ENCODE measurements around the gene WDR1. TPM values are rescaled to one million over a fixed set of nuclear protein-coding genes. Genes with fewer than 3 reads are reported as not detected.
A peak's percentile ranks its signal among the peaks of the same experiment; 100 is the strongest.

Gene WDR1
- total and polyA plus RNA-seq, 2 of the 13 experiments (the other 11 are each of a cell fraction or from before 2014, with no cell fraction given), result 106 to 198 TPM

DNA sequence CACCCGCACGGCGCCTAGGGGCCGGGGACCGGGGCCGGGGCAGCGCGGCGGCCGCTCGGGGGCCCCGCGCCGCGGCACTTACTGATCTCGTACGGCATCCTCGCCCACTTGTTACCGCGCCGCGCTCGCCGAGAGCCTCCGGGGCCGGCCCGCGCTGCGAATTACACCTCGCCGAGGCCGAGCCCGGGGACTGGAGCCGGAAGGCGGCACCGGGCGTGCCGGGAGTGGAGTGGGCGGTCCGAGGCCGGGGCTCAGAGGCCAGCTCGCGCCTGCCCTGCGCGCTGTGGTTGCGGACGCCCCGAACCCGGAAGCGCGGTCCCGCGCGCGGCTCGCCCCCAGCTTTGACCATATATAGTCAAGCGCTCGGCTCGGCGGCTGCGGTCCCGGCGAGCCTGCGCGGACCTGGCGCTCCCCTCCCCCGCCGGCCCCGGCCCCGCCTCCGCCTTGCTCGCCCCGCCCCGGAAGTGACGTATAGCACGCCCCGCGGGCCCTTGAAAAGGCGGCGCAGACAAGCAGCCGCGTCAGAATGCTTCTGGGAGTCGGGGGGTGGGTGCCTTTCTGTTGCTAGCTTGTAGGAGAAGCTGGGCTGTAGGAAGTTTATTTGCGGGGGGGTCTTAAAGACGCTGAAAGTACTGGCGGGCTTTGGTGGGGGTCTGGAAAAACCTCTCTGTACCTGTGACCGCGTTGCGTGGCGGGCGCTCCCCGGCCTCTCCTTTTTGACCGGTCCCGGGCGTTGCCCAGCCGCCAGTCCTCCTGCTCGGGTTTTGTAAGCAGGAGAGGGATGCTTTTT, at the start of gene WDR1 (continued):
- TF ChIP-seq, protein P1, sequence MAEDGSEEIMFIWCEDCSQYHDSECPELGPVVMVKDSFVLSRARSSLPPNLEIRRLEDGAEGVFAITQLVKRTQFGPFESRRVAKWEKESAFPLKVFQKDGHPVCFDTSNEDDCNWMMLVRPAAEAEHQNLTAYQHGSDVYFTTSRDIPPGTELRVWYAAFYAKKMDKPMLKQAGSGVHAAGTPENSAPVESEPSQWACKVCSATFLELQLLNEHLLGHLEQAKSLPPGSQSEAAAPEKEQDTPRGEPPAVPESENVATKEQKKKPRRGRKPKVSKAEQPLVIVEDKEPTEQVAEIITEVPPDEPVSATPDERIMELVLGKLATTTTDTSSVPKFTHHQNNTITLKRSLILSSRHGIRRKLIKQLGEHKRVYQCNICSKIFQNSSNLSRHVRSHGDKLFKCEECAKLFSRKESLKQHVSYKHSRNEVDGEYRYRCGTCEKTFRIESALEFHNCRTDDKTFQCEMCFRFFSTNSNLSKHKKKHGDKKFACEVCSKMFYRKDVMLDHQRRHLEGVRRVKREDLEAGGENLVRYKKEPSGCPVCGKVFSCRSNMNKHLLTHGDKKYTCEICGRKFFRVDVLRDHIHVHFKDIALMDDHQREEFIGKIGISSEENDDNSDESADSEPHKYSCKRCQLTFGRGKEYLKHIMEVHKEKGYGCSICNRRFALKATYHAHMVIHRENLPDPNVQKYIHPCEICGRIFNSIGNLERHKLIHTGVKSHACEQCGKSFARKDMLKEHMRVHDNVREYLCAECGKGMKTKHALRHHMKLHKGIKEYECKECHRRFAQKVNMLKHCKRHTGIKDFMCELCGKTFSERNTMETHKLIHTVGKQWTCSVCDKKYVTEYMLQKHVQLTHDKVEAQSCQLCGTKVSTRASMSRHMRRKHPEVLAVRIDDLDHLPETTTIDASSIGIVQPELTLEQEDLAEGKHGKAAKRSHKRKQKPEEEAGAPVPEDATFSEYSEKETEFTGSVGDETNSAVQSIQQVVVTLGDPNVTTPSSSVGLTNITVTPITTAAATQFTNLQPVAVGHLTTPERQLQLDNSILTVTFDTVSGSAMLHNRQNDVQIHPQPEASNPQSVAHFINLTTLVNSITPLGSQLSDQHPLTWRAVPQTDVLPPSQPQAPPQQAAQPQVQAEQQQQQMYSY (CRISPR knock-in tag; IDR thresholded peaks at IDR 0.05), result no peak
- TF ChIP-seq ERF (CRISPR knock-in tag; IDR thresholded peaks at IDR 0.05), result 0 out of 2 replicates have a peak, but pooled peaks have one; percentile 18
- peak; percentile 62 for TF ChIP-seq PHF20 (CRISPR knock-in tag; IDR thresholded peaks at IDR 0.05)
- no peak for TF ChIP-seq ZNF33B (CRISPR knock-in tag; IDR thresholded peaks at IDR 0.05)
- peak; percentile 73 for TF ChIP-seq ATF1 (CRISPR knock-in tag; IDR thresholded peaks at IDR 0.05)
- no peak for TF ChIP-seq ZNF652 (CRISPR knock-in tag; IDR thresholded peaks at IDR 0.05; ENCODE audit: borderline replicate concordance, low read depth)
- TF ChIP-seq, protein P2, sequence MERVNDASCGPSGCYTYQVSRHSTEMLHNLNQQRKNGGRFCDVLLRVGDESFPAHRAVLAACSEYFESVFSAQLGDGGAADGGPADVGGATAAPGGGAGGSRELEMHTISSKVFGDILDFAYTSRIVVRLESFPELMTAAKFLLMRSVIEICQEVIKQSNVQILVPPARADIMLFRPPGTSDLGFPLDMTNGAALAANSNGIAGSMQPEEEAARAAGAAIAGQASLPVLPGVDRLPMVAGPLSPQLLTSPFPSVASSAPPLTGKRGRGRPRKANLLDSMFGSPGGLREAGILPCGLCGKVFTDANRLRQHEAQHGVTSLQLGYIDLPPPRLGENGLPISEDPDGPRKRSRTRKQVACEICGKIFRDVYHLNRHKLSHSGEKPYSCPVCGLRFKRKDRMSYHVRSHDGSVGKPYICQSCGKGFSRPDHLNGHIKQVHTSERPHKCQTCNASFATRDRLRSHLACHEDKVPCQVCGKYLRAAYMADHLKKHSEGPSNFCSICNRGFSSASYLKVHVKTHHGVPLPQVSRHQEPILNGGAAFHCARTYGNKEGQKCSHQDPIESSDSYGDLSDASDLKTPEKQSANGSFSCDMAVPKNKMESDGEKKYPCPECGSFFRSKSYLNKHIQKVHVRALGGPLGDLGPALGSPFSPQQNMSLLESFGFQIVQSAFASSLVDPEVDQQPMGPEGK (CRISPR knock-in tag; IDR thresholded peaks at IDR 0.05), result peak; percentile 35
- TF ChIP-seq, protein P3, sequence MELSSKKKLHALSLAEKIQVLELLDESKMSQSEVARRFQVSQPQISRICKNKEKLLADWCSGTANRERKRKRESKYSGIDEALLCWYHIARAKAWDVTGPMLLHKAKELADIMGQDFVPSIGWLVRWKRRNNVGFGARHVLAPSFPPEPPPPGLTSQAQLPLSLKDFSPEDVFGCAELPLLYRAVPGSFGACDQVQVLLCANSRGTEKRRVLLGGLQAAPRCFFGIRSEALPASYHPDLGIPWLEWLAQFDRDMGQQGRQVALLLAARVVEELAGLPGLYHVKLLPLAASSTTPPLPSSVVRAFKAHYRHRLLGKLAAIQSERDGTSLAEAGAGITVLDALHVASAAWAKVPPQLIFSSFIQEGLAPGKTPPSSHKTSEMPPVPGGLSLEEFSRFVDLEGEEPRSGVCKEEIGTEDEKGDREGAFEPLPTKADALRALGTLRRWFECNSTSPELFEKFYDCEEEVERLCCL (CRISPR knock-in tag; IDR thresholded peaks at IDR 0.05; ENCODE audit: borderline replicate concordance), result no peak
- peak; percentile 30; the same call in 1 of the 2 replicates for TF ChIP-seq YEATS4 (CRISPR knock-in tag; IDR thresholded peaks at IDR 0.05; ENCODE audit: borderline replicate concordance)
- TF ChIP-seq, protein P4, sequence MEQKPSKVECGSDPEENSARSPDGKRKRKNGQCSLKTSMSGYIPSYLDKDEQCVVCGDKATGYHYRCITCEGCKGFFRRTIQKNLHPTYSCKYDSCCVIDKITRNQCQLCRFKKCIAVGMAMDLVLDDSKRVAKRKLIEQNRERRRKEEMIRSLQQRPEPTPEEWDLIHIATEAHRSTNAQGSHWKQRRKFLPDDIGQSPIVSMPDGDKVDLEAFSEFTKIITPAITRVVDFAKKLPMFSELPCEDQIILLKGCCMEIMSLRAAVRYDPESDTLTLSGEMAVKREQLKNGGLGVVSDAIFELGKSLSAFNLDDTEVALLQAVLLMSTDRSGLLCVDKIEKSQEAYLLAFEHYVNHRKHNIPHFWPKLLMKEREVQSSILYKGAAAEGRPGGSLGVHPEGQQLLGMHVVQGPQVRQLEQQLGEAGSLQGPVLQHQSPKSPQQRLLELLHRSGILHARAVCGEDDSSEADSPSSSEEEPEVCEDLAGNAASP (CRISPR knock-in tag; IDR thresholded peaks at IDR 0.05; ENCODE audit: borderline replicate concordance), result no peak
- TF ChIP-seq, protein P5, sequence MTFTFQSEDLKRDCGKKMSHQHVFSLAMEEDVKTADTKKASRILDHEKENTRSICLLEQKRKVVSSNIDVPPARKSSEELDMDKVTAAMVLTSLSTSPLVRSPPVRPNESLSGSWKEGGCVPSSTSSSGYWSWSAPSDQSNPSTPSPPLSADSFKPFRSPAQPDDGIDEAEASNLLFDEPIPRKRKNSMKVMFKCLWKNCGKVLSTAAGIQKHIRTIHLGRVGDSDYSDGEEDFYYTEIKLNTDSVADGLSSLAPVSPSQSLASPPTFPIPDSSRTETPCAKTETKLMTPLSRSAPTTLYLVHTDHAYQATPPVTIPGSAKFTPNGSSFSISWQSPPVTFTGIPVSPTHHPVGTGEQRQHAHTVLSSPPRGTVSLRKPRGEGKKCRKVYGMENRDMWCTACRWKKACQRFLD (CRISPR knock-in tag; IDR thresholded peaks at IDR 0.05; ENCODE audit: borderline replicate concordance), result peak; percentile 78; the same call in 1 of the 2 replicates
- TF ChIP-seq ZNF501 (CRISPR knock-in tag; IDR thresholded peaks at IDR 0.05), result peak; percentile 73
- TF ChIP-seq HES4 (CRISPR knock-in tag; IDR thresholded peaks at IDR 0.05; ENCODE audit: borderline replicate concordance), result no peak
- TF ChIP-seq ZNF335 (CRISPR knock-in tag; IDR thresholded peaks at IDR 0.05), result no peak
